Stimulated activated CD8-positive, alpha-beta memory T cell treated with anti-CD3 and anti-CD28 coated beads, Interleukin-7, amount 100 ng/mL, for 24 hours (primary cell): ENCODE results near the gene CYFIP1.

Experiments
- DNase-seq: peaks from one replicate; pipeline ENCODE4 v3.0.0-alpha.2; 2020; ENCODE audit warnings: low read depth

CYFIP1 gene

DNA sequence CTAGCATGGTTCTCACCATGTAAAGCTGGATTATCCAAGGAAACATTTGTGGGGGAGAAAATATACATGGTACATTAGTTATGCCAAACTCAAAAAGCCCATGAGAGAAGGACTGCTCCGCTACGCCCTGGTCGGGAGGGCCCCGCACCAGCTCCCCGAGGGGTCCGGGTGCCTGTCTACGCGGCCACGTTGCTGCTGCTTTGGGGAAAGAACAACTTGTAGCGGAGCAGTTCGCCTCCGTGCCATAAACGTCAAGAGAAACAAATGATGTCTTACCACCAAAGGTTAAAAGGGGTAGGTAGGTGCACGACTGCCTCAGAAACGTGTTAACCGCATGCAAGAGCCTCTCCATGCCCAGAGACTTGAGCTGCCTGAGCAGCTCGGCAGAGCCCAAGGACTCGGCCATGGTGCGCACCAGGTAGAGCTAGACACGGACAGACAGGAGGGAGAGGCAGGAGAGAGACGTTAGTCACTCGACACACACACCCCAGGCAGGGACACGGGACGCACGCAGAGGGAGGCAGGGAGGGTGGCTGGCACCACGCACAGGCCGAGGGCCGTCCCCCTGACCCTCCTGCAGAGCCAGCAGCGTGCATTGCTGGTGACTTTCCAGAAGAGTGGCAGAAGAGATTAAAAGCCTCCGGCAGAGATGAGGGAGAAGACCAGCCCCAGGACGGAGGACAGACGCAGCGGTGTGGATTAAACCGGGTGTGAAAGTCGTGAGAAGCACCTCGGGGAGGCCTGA is 63.4 kb downstream of the CYFIP1 start:
- no peak for DNase-seq

DNA sequence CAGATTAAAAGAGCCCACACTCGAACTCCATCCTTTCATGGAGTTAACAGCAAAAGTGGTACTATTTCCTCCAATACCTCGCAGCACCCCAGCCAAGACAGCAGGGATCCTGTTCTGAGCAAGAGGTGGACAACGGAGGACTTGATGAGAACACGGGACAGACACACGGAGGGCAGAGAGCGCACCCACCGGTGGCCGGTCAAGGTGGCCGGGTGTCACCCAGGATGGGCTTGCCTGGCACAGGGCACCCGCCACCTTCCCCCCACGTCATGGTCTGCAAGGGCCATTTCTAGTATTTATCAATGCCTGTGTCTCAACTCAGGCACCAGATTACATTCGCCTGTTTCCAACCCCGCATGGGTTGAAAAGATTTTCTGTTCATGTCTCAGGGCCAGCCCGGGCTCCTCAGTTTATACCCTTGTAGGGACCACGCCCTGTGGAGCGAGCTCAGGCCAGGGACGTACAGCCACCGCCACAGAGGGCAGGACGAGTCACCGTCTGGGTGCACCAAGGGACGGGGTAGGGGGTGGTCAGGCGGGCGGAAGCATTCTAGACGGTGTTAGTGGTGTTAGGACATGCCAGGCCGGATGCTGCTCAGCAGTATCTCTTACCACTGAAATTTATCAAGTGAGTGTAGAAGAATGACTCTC is 64.2 kb downstream of the CYFIP1 start:
- no peak for DNase-seq

DNA sequence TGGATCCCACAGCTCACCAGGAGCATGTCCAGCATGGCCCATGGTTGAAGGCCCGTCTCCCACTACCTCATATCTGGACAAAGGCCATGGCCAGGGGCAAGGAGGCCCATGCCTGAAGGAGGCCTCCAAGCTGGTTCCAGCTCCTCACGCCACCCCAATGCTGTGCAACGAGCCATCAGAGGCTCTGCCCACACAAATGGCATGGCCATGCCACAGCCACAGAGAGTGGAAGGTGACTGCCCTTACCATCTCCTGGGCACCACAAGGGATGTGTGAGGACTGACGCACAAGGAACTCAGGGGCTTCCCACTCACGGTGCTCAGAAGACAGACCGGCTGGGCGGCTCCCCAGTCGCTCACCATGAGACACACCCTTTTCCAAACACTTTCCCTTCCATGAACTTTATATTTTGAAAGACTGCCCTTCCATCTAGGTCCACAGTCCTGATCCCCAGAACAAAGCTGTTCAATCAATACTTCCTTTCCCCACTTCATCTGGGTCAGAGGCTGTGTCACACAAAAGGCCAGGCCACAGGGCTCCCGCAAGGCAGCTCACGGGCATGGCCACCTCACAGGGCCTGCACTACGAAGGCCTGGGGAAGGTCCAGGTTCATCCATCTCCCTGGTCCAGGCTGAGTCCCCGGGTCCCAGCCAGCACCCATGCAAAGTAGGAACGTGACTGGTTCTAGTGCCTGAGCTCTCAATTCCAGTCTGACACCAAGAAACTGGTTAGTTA is 66.4 kb downstream of the CYFIP1 start:
- no peak for DNase-seq

DNA sequence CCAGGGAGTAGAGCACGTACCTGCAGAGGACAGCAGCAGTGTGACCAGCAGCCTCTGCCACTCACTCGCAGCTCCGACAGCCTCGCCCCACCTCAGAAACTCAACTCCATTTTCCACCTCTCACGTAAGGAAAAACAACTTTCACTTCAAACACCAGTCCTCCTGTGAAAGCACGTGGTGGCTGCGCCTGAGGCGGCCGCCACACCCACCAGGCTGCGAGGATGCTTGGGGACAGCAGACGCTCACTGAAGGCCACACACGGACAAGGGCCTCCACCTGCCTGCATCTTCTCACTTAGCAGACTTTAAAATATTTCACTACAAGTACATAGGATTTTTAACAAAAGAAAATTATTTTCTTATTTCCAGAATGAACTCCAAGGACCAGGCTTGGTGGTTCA is 67.9 kb downstream of the CYFIP1 start:
- DNase-seq = no peak

DNA sequence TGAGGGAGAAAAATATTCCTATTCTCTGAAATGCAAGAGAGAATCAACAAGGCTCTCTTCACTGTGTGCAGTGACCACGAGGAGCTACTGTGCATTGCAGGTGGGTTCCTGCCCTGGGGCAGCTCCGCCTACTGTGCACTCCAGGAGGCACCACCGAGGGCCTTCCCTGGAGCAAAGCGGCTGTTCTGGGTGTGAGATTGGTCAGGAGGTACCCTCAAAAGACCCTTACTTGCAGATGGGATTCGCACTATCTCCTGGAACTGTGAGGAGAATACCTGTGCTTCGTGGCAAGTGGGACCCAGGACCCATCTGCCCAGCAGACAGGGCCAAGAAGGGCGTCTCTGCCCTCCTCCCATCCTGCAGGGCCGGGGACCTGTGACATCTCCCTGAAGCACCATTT is 68.9 kb downstream of the CYFIP1 start:
- DNase-seq = no peak

DNA sequence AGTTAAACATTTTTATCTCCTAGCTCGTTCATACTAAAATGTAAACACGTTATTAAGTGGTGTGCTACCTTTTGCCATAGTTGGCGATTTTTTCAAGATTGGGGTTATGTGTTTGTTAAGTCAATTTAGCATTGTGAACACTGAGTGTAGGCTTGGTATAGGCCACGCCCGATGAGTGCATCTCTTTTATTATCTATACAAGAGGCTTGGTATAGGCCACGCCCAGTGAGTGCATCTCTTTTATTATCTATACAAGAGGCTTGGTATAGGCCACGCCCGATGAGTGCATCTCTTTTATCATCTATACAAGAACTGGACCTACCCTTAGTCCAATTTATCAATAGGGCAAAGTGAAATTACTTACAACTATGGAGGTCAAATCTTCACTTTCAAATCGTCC is 71.3 kb downstream of the CYFIP1 start:
- DNase-seq = no peak

DNA sequence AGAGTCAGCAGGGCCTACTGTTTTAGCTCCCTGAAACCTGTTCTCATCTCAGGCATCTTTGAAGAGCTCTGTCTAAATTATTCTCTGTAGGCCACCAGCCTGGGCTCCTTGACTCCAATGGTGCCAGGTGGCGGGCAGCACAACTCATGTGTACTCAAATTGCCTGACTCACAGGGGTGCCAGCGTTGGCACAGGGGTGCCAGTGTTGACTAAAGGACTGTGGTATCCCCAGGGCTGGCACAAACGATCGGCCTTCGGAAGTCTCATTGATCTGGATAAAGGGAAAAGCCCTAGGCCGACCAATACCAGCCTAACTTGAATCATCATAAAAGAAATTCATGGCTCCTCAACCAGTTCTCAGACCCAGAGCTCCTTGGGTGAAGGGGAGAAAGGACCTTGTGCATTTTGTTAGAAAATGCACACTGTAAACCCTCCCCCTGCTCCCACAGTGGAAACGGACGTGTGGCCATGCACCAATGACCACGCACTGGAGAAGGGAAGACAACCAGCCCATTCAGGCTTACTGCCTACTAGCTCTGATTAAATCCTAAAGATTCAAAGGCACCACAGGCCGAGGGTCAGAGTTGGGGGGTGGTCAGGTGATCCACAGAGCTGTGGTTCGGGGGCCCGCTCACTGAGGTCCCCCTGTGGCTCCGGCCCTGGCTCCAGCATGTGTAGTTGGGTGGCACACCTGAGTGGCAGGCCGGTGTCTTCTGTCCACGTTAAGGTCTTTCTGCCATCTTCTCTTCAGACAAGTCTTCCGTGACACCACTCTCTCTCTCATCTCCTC is 72.8 kb downstream of the CYFIP1 start:
- DNase-seq = no peak

DNA sequence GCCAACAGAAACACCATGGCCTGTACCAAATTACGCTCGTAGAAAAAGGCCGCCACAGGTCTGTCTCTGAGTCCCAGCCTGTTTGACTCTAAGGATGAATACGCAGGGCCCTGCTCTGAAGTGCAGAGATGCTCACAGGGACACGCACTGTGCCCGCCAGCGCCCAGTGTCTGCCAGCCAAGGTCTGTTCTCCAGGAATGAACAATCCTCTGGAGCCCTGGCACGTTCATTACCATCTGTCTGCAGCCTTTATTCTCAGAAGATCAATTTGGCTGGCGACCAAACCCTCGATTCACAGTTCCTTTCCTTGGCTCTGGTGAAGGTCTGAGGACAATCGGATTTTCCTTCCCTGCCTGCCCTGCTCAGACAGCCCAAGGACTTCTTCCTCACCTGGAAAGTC is 75.4 kb downstream of the CYFIP1 start:
- DNase-seq = no peak

DNA sequence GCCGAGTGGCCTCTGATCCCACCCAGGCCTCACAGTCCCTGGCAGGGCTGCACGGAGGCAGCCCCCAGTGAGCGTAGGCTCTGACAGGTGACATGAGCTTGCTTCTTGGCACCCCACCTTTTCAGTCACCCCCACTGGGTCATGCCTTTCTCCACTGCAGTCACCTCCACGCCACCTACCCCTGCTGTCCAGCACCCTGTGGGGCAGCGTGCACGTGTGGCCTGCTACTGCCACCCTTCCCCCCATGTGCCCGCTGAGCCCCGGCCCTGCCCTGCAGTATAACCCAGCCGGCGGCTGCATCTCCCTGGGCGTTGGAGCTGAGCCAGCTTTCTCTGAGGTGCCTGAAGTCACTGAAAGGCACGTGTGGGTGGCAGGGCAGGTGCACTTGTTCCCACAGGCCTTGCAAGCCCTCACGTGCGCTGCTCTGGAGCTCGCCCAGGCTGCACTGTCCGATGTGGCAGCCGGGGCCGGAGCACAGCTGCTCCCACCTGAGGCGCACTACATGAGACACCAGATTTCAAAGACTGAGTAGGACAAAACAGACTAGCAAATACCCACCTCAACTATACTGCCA is 76.1 kb downstream of the CYFIP1 start:
- no peak for DNase-seq

DNA sequence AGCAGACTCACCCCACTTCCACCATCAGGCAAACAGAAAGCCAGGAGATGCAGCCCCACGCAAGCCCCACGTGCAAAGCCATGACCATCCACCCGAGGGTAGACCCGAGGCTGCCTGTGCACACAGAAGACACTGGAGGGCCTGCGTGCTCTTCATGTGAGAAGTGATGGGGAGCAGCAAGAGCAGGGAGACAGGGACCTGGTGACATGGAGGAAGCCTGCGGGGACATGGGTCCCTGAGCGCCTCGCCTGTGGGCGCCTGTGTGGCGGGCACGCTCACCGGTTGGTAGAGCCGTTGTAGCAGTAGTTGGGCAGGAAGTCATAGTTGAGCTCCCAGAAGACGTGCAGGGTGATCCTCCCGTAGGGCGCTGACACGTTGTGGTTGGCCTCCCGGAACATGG is 76.7 kb downstream of the CYFIP1 start:
- no peak for DNase-seq

DNA sequence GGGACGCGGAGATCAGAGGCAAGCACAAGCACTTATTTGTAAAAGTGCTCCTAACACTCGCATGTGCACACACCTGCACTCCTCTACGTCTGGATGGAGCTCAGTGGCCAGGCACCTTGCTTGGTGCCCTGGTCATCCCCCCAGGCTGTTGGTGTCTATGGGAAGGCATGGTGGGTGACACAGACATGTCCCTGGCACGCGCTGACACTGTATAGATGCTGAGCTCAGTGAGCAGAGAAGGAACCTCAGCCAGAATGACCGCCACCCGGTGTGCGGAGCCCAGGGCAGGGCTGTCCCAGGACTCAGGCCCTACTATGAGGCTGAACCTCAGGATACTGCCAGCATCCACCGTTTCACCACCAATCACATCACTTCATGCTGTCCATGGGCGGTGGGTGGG is 77.2 kb downstream of the CYFIP1 start:
- DNase-seq = no peak

DNA sequence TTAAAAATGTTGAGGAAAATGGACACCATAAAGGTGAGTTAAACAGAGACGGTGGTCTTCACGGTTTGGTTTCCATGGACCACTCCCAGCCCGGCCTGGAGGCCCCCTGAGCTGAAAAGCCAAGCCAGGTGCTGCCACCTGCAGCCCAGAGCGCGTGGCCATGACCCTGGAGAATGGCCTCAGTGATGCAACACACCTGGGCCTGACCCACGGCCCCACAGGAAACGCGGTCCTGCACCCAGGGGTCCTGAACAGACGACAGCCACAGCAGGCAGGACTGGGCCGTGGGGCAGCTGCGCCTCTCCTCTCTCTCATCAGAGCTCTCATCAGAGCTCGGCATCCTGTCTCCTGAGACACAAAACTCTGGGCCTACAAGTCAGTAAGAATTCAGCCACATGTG is 77.6 kb downstream of the CYFIP1 start:
- no peak for DNase-seq

DNA sequence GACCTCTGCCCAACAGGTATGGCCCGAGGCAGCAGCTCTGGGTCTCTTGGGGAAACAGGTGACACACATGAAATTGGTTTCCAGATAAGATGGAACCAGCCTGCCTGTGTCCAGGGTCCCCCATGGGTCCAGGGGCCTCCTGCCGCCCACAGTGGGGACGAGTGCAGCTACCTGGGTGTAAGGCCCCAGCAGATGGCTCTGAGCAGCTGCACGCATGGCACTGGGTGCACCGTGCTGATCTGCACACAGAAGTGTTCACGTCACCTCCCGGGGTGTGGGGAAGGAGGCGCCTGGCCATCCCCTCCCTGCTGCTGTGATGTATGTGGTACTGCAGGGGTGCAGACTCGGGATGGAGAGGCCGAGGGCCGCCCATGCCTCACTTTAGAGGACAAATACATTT is 78.1 kb downstream of the CYFIP1 start:
- no peak for DNase-seq

DNA sequence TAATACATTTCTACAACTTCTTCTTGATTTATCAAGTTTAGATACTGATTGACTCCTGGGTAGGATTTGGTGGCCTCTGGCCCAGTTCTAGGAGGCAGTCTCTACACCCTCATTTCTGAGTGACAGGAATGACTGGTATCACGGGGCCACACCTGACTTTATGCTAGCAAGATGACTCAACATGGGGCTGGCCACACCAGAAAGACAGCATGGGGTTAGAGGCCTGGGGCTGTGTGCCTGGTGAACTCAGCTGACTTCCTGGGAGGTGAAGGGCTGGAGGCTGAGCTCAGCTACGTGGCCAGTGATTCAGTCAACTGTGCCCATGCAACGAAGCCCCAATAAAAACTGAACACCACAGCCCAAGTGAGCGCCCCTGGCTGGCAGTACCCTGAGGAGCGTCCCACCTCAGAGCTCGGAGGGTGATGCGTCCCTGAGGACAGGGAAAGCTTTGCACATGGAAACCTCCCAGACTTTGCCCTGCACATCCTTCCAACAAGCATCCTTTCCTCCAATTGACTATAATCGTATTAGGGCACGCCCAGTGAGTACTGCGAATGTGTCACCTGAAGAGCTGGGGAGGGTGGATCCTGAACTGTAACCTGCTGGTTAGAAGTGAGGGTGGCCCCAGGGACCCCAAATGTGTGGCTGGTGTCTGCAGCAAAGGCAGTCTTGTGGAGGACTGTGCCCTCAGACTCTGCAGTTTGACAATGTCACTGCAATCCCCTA is 84.5 kb downstream of the CYFIP1 start:
- no peak for DNase-seq

DNA sequence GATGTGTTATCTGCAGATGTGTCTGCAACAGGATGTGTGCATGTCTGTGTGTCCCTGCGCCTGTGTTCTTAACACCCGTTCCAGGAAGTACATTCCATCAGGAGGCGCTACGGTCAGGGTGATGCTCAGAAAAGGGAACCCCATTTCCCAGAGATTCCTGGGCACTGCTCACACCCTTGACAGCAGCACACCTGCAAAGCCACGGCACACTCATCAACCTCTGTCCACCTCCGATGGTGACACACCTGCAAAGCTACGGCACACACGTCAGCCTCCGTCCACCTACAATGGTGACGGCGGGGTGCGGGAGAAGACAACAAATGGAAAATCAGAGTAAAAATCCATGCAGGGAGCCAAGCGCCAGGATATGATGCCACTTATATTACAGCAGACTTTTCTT is 86.3 kb downstream of the CYFIP1 start:
- no peak for DNase-seq

DNA sequence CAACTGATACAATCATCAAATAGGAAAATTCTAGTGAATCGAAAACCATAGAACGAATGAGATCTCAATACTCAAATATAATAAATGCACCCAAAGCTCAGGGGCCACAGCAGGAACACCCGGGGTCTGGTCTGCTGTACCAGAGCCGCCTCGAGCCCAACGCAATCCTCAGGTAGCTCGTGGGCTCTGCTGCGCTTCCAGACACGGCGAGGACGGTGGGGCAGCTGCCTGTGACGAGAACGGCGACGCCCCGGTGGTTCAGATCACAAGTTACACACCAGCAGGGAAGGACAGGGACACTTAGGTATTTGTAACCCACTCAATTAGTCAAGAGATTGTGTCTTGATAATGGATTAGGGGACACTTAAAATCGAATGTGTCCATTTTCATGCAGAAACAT is 87.1 kb downstream of the CYFIP1 start:
- no peak for DNase-seq

DNA sequence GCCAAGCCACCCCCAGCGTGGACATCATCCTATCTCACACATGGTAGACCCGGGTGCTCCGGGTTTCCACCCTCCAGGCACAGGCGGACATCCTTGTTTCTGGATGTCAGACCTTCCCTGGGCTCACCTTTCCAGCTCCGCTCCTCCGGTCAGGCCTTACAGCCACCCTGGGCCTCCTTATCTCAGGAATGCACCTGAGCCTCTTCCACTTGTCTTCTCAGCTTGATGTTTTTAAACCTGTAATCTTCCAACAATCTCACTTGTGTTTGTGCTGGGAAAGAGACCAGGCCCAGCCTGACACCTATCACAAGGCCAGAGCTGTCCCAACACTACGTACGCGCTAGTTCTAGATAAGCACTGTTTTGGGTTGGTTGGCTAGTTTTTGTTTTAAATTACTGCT is 87.8 kb downstream of the CYFIP1 start:
- DNase-seq = no peak

DNA sequence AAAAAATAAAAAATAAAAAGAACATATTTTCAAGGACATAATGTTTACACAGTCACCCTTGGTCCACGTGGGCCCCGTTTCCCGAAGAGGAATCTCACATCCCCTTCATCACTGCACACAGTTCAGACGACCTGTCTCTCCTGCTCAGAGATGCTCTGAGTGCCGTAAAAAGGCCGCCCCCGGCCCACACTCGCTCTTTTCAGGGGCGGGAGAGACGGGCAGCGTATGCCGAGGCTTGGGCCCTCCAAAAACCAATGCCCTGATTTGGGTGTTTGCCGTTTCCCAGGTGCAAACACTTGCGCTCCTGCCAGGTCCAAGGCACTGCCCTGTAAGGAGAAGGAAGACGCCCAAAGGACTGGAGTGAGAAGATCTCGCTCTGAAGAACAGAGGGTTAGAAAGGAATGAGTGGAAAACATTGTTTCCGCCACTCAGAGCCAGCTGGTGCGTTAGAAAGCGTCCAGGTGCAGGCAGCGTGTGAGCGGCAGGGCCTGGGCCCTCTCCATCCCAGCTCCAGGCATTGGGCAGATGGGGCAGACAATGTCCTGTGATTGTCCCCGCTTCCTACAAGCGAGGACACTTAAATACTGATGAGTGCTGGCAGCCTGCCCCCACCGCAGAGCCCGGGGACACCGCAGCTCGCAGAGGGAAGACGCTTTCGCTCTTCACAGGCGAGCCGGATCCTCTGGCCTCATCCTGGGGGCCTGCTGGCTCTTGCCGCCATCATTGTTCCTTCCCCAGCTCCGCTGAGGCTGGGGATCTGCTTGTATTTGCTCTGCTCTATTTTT is 88.5 kb downstream of the CYFIP1 start:
- DNase-seq = no peak

DNA sequence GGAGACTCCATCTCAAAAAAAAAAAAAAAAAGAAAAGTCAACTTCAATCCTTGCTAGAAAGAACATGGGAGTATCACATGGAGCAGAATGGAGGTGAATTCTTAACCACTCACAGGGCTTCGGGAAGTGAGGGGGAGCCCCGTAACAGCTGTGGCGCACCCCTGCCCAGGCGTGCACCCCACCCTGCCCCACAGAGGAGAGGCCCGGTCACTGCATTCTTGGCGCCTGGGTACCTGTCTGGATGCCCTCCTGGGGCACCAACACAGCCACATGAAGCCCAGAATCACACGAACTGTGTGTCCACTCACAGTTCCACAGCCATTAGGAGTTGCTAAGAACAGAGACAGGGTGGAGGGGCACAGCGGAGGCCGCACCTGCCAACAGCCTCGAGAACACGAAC is 89.9 kb downstream of the CYFIP1 start:
- DNase-seq = no peak

DNA sequence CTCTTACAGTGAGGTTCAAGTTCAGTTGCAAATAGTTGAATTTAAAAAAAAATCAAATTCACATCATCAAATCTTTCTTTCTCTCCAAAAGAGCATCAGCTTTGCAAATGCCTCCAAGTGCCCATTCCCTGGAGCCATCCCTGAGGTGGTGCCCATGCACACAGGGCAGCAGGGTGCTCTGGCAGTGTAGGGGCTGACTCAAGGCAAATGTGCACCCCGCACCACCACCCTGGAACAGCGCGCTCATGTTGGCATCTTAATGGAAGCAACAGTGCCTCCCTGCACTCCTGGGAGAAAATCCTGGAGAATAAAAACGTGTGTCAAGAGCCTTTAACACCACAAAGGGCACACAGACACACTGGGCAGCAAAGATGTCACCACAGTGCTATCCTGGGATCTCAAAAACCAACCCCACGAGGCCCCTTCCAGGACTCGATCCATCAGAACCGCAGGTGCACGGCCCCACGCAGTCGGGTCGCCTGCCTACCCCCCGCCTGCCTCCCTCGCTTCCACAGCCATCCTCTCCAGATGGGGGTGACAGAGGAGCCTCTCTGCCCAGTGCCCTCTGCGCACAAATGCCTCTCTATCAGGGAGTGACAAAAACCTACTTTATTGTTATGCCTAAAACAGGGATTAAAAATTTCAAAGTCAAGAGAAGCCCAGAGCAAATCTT is 90.9 kb downstream of the CYFIP1 start:
- DNase-seq = no peak
